Measurements from ENCODE around the gene ELMO3. TPM values are rescaled to one million over a fixed set of nuclear protein-coding genes. Genes with fewer than 3 reads are reported as not detected.
A peak's percentile ranks its signal among the peaks of the same experiment; 100 is the strongest.

ELMO3 gene
- total and polyA plus RNA-seq, 2 of the 13 experiments (the other 11 are each of a cell fraction or from before 2014, with no cell fraction given): 2.6 to 4.0 TPM

GRCh38 chr16:67184995-67185650, 13.8 kb upstream of the ELMO3 start (continued):
- 0 out of 2 replicates have a peak, but pooled peaks have one; percentile 73 for TF ChIP-seq ZNF800 (CRISPR knock-in tag; IDR thresholded peaks at IDR 0.05)
- TF ChIP-seq IRF2 (CRISPR knock-in tag; IDR thresholded peaks at IDR 0.05): peak; percentile 98
- 0 out of 2 replicates have a peak, but pooled peaks have one; percentile 57 for TF ChIP-seq ZNF678 (CRISPR knock-in tag; IDR thresholded peaks at IDR 0.05)
- no peak for TF ChIP-seq ARID2 (CRISPR knock-in tag; IDR thresholded peaks at IDR 0.05; ENCODE audit: borderline replicate concordance)
- TF ChIP-seq HMGA1 (CRISPR knock-in tag; conservative IDR thresholded peaks at IDR 0.05): no peak
- TF ChIP-seq ZFP90 (CRISPR knock-in tag; IDR thresholded peaks at IDR 0.05; ENCODE audit: borderline replicate concordance): peak; percentile 98
- no peak for TF ChIP-seq ZNF367 (CRISPR knock-in tag; IDR thresholded peaks at IDR 0.05; ENCODE audit: borderline replicate concordance)
- peak; percentile 90 for TF ChIP-seq HMGXB3 (CRISPR knock-in tag; IDR thresholded peaks at IDR 0.05; ENCODE audit: borderline replicate concordance)
- TF ChIP-seq ZNF460 (CRISPR knock-in tag; IDR thresholded peaks at IDR 0.05; ENCODE audit: borderline replicate concordance): peak; percentile 25; the same call in 1 of the 2 replicates
- TF ChIP-seq ZNF326 (CRISPR knock-in tag; IDR thresholded peaks at IDR 0.05; ENCODE audit: borderline replicate concordance): no peak
- TF ChIP-seq TP53 (CRISPR knock-in tag; conservative IDR thresholded peaks at IDR 0.05): no peak; the same call in 1 of the 2 replicates
- TF ChIP-seq KDM5A (IDR thresholded peaks at IDR 0.05; ENCODE audit: borderline replicate concordance, low read length): no peak
- 0 out of 2 replicates have a peak, but pooled peaks have one; percentile 6 for TF ChIP-seq MAFF (IDR thresholded peaks at IDR 0.05; ENCODE audit: low read depth, low read length)
- peak; percentile 52; the same call in 1 of the 2 replicates for TF ChIP-seq JUND (CRISPR knock-in tag; IDR thresholded peaks at IDR 0.05)
- peak; percentile 88; the same call in 1 of the 2 replicates for TF ChIP-seq ZNF468 (CRISPR knock-in tag; IDR thresholded peaks at IDR 0.05)
- TF ChIP-seq ZNF503 (CRISPR knock-in tag; IDR thresholded peaks at IDR 0.05): 0 out of 2 replicates have a peak, but pooled peaks have one; percentile 49
- peak; percentile 61; the same call in 1 of the 2 replicates for TF ChIP-seq ISL2 (CRISPR knock-in tag; IDR thresholded peaks at IDR 0.05)
- TF ChIP-seq ZNF790 (CRISPR knock-in tag; IDR thresholded peaks at IDR 0.05; ENCODE audit: borderline replicate concordance): no peak
- peak; percentile 95 for TF ChIP-seq EHMT2 (IDR thresholded peaks at IDR 0.05; ENCODE audit: borderline replicate concordance, low read depth, low read length)
- no peak; the same call in 1 of the 2 replicates for TF ChIP-seq ZKSCAN1 (IDR thresholded peaks at IDR 0.05; ENCODE audit: low read length)
- TF ChIP-seq ZNF260 (CRISPR knock-in tag; IDR thresholded peaks at IDR 0.05; ENCODE audit: borderline replicate concordance, low read depth): no peak
- TF ChIP-seq HNRNPL (IDR thresholded peaks at IDR 0.05; ENCODE audit: low read depth, low read length): 0 out of 2 replicates have a peak, but pooled peaks have one; percentile 53

Data from HepG2 (cell line).